Panc1 (cell line): ENCODE results near the gene EML6. TPM values are rescaled to one million over a fixed set of nuclear protein-coding genes. Genes with fewer than 3 reads are reported as not detected.

Source experiments
- ATAC-seq: fragments of 200-7000 bp; cut with Tn5 transposase; 2 replicates; pipeline ENCODE4 v1.9.1; 2020; ENCODE audit warnings: mild to moderate bottlenecking, moderate library complexity
- BruUV-seq: library from RNA; stranded (reverse); fragments of 400-500 nt; replicated peaks from 2 replicates; lab custom pipeline; 2021; lab: Mats Ljungman, UMichigan
- CTCF ChIA-PET: fragments of 300-600 bp; sonication (Branson Sonifier 250); formaldehyde crosslinking; loops from one replicate; lab custom pipeline; 2022; ENCODE audit warnings: antibody characterized with exemption; lab: Charles Lee
- POLR2A ChIA-PET: fragments of 300-600 bp; sonication (Branson Sonifier 250); formaldehyde crosslinking; loops from one replicate; lab custom pipeline; 2022; ENCODE audit warnings: antibody characterized with exemption; lab: Charles Lee
- DNase-seq: peaks from one replicate; pipeline ENCODE4 v3.0.0-alpha.2; 2010; ENCODE audit warnings: low read depth, low spot score
- H3K27ac ChIP-seq: 2 replicates; pipeline ENCODE4 v1.5.1; 2011; ENCODE audit warnings: mild to moderate bottlenecking, low read length, inconsistent platforms
- H3K27me3 ChIP-seq: fragments of 200-500 bp; sonication (Bioruptor generic); 2 replicates; pipeline ENCODE4 v1.6.0; 2014; ENCODE audit warnings: low read length, inconsistent platforms; ENCODE audit not compliant: control insufficient read depth, insufficient read depth
- H3K36me3 ChIP-seq: fragments of 200-500 bp; sonication (Bioruptor generic); 2 replicates; pipeline ENCODE4 v1.5.1; 2014; ENCODE audit warnings: inconsistent platforms, mild to moderate bottlenecking, low read length, moderate library complexity; ENCODE audit not compliant: control insufficient read depth, insufficient read depth
- H3K4me1 ChIP-seq: 2 replicates; pipeline ENCODE4 v1.5.1; 2011; ENCODE audit warnings: inconsistent platforms, mild to moderate bottlenecking, low read length, moderate library complexity; ENCODE audit not compliant: control insufficient read depth, insufficient read depth
- H3K4me3 ChIP-seq, 2 experiments: 2 replicates each; pipeline ENCODE4 v1.5.1; 2011 to 2012; ENCODE audit warnings: low read depth in 2 of 2, low read length in 2 of 2, mild to moderate bottlenecking in 2 of 2, inconsistent platforms in 1 of 2, moderate library complexity in 1 of 2
- H3K9me3 ChIP-seq: fragments of 200-500 bp; sonication (Bioruptor generic); 2 replicates; pipeline ENCODE4 v1.5.1; 2014; ENCODE audit warnings: low read depth, mild to moderate bottlenecking, inconsistent platforms, low read length, moderate library complexity; ENCODE audit not compliant: control insufficient read depth, insufficient read depth
- POLR2AphosphoS5 ChIP-seq: IDR thresholded peaks from 2 replicates; pipeline ENCODE4 v1.6.1; 2012; ENCODE audit warnings: mild to moderate bottlenecking, low read depth, low read length, moderate library complexity
- SIN3A ChIP-seq: IDR thresholded peaks from 2 replicates; pipeline ENCODE4 v1.6.1; 2012; ENCODE audit warnings: low read depth, mild to moderate bottlenecking, low read length, moderate library complexity, borderline replicate concordance; ENCODE audit not compliant: insufficient read depth
- TCF7L2 ChIP-seq: IDR thresholded peaks from 2 replicates; pipeline ENCODE4 v1.6.1; 2011; ENCODE audit warnings: mild to moderate bottlenecking, low read depth, low read length, inconsistent platforms
- in situ Hi-C: cut with HindIII; loops from 2 replicates; pipeline ENCODE4 v1.10.0; 2016; ENCODE audit warnings: low sequenced_read_pairs, low pct_unique_long_range_greater_than_20kb
- intact Hi-C: fragments of 100-400 bp; cut with micrococcal nuclease; formaldehyde crosslinking; loops from one replicate; pipeline ENCODE4 v1.10.0; 2022; ENCODE audit not compliant: unreplicated experiment
- total RNA-seq: library from RNA; stranded (reverse); gene quantifications from one replicate; pipeline ENCODE4 v1.2.1, GENCODE V29; 2021; ENCODE audit not compliant: unreplicated experiment
- TF ChIP-seq, protein P1 (sequence below): fragments of 450-650 bp; IDR thresholded peaks from 2 replicates; pipeline ENCODE4 v1.5.1; 2017; ENCODE audit warnings: mild to moderate bottlenecking
- TF ChIP-seq, protein P2 (sequence below), 2 experiments: IDR thresholded peaks; 2 replicates each; pipeline ENCODE4 v1.6.1; 2011 to 2012; ENCODE audit warnings: low read depth in 2 of 2, control low read depth in 1 of 2, low read length in 1 of 2, mild to moderate bottlenecking in 1 of 2, moderate library complexity in 1 of 2; ENCODE audit not compliant: insufficient read depth in 1 of 2

The EML6 gene
- total RNA-seq, 1 experiment from 2014 or later = 6.3 TPM

DNA sequence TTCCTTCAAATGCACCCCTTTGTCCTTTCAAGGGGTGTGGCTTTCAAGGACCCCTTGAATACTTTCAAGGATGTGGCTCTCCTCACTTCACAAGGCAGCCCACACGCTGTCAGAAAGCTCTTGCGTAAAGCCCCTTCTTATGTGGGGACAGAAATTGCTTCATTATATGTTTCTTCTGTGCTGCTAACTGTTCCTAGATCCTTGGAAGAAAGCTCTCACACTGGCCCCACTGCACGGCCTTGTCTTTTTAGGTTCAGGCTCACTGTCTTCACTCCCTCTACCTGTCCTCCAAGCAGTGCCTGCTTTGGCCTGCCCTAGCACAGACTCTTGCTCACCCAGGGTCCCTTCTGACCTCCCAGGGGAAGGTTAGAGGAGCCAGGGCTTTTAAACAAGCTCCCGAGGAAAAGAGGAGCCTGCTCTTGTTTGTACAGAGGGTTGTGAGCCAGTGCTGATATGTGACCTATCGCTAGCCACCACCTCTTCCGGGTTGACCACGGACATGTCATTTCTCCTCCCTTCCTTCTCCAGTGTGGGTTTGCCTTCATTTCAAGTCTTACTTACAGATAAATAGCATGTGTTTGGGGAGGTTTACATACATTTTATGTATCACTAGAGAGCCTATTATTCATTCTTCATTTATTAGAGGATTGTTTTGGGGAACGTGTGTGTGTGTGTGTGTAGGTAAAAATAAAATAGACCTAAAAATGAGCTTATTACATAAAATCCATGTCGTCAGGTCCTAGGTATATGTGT, 232.1 kb downstream of the EML6 start:
- CTCF ChIA-PET = interaction anchor here (0.5 to 2.0 kb wide), 2 partner anchors 23 to 56 kb away, joined by 3 to 7 read pairs; no protein-coding TSS in a partner anchor
- POLR2A ChIA-PET = interaction anchor here (0.6 to 1.7 kb wide), 5 partner anchors 18 to 206 kb away, joined by 3 to 5 read pairs (median 3); no protein-coding TSS in a partner anchor

DNA sequence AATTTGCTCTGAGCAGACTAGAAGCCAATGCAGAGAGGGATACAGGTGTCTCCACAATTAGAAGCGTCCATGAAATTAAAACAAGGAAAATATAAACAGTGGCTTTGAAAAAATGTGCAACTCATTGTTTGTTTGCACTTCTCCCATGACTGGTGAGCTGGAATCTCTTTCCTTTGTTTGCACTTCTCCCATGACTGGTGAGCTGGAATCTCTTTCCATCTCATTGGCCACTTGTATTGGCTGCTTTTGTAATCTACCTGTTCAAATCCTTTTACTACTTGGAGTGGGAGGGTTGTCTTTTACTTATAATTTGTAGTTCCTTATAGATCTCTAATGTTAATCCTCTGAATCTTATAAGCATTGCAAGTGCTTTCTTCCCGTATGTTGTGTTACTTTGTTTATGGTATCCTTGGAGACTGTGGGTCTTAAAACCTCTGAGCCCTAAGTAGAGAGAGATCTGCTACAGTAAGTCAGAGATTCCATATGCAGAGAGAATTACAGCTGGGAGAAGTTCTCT, 232.7 kb downstream of the EML6 start:
- ChIA-PET CTCF (interaction anchor here (0.6 to 2.0 kb wide), 2 partner anchors 46 to 56 kb away, joined by 3 to 7 read pairs; no protein-coding TSS in a partner anchor), POLR2A (interaction anchor here (0.6 to 1.7 kb wide), 5 partner anchors 18 to 206 kb away, joined by 3 to 5 read pairs (median 3); no protein-coding TSS in a partner anchor)
- Histone ChIP-seq H3K36me3 (no peaks in the 10 kb centered on the region), H3K27ac (peak overlapping the region; percentile 96), H3K4me3 (no peak overlapping the region; a peak in 1 of 4 replicates), H3K4me1 (peaks cover 65% of the 10 kb centered on the region), H3K9me3 (no peaks in the 10 kb centered on the region; the same call in 1 of the 2 replicates), H3K27me3 (no peaks in the 10 kb centered on the region)
- intact Hi-C loops (no loop called here), in situ Hi-C loops (no loop called here)
- DNase-seq = peak; percentile 81
- BruUV-seq = no TSS peak
- TF ChIP-seq SIN3A = no peak
- peak; percentile 46; the same call in 1 of the 2 replicates for TF ChIP-seq TCF7L2
- TF ChIP-seq POLR2AphosphoS5 = peak; percentile 64
- TF ChIP-seq, protein P1, sequence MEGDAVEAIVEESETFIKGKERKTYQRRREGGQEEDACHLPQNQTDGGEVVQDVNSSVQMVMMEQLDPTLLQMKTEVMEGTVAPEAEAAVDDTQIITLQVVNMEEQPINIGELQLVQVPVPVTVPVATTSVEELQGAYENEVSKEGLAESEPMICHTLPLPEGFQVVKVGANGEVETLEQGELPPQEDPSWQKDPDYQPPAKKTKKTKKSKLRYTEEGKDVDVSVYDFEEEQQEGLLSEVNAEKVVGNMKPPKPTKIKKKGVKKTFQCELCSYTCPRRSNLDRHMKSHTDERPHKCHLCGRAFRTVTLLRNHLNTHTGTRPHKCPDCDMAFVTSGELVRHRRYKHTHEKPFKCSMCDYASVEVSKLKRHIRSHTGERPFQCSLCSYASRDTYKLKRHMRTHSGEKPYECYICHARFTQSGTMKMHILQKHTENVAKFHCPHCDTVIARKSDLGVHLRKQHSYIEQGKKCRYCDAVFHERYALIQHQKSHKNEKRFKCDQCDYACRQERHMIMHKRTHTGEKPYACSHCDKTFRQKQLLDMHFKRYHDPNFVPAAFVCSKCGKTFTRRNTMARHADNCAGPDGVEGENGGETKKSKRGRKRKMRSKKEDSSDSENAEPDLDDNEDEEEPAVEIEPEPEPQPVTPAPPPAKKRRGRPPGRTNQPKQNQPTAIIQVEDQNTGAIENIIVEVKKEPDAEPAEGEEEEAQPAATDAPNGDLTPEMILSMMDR = no peak
- TF ChIP-seq, protein P2, sequence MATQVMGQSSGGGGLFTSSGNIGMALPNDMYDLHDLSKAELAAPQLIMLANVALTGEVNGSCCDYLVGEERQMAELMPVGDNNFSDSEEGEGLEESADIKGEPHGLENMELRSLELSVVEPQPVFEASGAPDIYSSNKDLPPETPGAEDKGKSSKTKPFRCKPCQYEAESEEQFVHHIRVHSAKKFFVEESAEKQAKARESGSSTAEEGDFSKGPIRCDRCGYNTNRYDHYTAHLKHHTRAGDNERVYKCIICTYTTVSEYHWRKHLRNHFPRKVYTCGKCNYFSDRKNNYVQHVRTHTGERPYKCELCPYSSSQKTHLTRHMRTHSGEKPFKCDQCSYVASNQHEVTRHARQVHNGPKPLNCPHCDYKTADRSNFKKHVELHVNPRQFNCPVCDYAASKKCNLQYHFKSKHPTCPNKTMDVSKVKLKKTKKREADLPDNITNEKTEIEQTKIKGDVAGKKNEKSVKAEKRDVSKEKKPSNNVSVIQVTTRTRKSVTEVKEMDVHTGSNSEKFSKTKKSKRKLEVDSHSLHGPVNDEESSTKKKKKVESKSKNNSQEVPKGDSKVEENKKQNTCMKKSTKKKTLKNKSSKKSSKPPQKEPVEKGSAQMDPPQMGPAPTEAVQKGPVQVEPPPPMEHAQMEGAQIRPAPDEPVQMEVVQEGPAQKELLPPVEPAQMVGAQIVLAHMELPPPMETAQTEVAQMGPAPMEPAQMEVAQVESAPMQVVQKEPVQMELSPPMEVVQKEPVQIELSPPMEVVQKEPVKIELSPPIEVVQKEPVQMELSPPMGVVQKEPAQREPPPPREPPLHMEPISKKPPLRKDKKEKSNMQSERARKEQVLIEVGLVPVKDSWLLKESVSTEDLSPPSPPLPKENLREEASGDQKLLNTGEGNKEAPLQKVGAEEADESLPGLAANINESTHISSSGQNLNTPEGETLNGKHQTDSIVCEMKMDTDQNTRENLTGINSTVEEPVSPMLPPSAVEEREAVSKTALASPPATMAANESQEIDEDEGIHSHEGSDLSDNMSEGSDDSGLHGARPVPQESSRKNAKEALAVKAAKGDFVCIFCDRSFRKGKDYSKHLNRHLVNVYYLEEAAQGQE (IDR thresholded peaks at IDR 0.05; ENCODE audit: insufficient read depth in 1 of 2, low read depth in 2 of 2, low read length in 1 of 2) = no peak
- ATAC-seq = peak; percentile 79

More for the DNA sequence above, 232.1 kb downstream of the EML6 start:
- Histone ChIP-seq H3K4me1 (peaks cover 65% of the 10 kb centered on the region), H3K27me3 (no peaks in the 10 kb centered on the region), H3K9me3 (no peaks in the 10 kb centered on the region; the same call in 1 of the 2 replicates), H3K4me3 (no peak overlapping the region), H3K27ac (peak overlapping the region; percentile 96), H3K36me3 (no peaks in the 10 kb centered on the region)
- ATAC-seq (peak; percentile 40; the same call in 1 of the 2 replicates), DNase-seq (no peak)
- no TSS peak for BruUV-seq
- in situ Hi-C loops = no loop called here
- intact Hi-C loops = no loop called here
- TF ChIP-seq, protein P2 (IDR thresholded peaks at IDR 0.05; ENCODE audit: insufficient read depth in 1 of 2, low read depth in 2 of 2, low read length in 1 of 2) = no peak
- TF ChIP-seq SIN3A (no peak), TCF7L2 (no peak), POLR2AphosphoS5 (no peak)
- TF ChIP-seq, protein P1 = no peak
